ENCODE results near the gene ABHD16A. TPM values are rescaled to one million over a fixed set of nuclear protein-coding genes. Genes with fewer than 3 reads are reported as not detected.

ABHD16A gene
- total and polyA plus RNA-seq, 2 of the 13 experiments (the other 11 are each of a cell fraction or from before 2014, with no cell fraction given) = 43.5 to 45.4 TPM

GRCh38 chr6:31683591-31683990 lies 19.5 kb downstream of the ABHD16A start:
- H3K36me3 ChIP-seq (replicated peaks in 1 of 2; ENCODE audit: control insufficient read depth in 1 of 2, insufficient read depth in 2 of 2, low read length in 2 of 2) = peaks cover 17% of the 10 kb centered on the region in 2 experiments; a peak in 4 of 5 replicates
- no TSS peak for BruUV-seq (replicated peaks)
- no peaks in the 10 kb centered on the region for H3K9me3 ChIP-seq (ENCODE audit: low read length)
- no peak overlapping the region for H2AFZ ChIP-seq (ENCODE audit: low read length)
- H4K20me1 ChIP-seq (ENCODE audit: insufficient read depth, low read length) = no peaks in the 10 kb centered on the region
- WGBS (ENCODE audit: low lambda C conversion rate) = 92% methylated on average over 12 of the region's 13 CpGs
- no peak for DNase-seq (ENCODE audit: low spot score)
- CTCF ChIA-PET (ENCODE audit: low intra/inter-chr PET ratio, low total read pairs) = interaction anchor here (3.9 kb wide), 1 partner anchor 86 kb away, joined by 30 read pairs; no protein-coding TSS in a partner anchor
- H3K79me2 ChIP-seq (ENCODE audit: insufficient read depth, low read length) = no peaks in the 10 kb centered on the region
- H3K4me1 ChIP-seq (ENCODE audit: insufficient read depth, low read length) = peaks cover 26% of the 10 kb centered on the region
- H3K27ac ChIP-seq (ENCODE audit: extremely low read length, insufficient read depth, low read length) = no peak overlapping the region
- TF ChIP-seq DPF2 (CRISPR knock-in tag; IDR thresholded peaks at IDR 0.05; ENCODE audit: borderline replicate concordance, low read depth) = no peak
- no peak for TF ChIP-seq YEATS4 (CRISPR knock-in tag; IDR thresholded peaks at IDR 0.05; ENCODE audit: borderline replicate concordance)
- no peak for TF ChIP-seq TBL1XR1 (IDR thresholded peaks at IDR 0.05; ENCODE audit: borderline replicate concordance, low read length, partially characterized antibody)
- TF ChIP-seq ZNF724P (CRISPR knock-in tag; IDR thresholded peaks at IDR 0.05; ENCODE audit: borderline replicate concordance) = no peak
- TF ChIP-seq ZFX (CRISPR knock-in tag; IDR thresholded peaks at IDR 0.05; ENCODE audit: low read depth) = no peak
- no peak for TF ChIP-seq MLX (CRISPR knock-in tag; IDR thresholded peaks at IDR 0.05)
- no peak for TF ChIP-seq ZNF891 (CRISPR knock-in tag; IDR thresholded peaks at IDR 0.05)
- no peak for TF ChIP-seq MYC (CRISPR knock-in tag; IDR thresholded peaks at IDR 0.05; ENCODE audit: borderline replicate concordance)
- FAIRE-seq = no peak
- H3K4me3 ChIP-seq (replicated peaks in 1 of 3; ENCODE audit: insufficient read depth in 1 of 3, low read depth in 2 of 3, low read length in 3 of 3) = no peak overlapping the region
- in situ Hi-C loops (cut with HindIII; ENCODE audit: extremely low pct_ligation_motif_present, low pct_unique_long_range_greater_than_20kb) = loop anchor here (5.0 kb wide), 1 partner anchor 84 kb away; no protein-coding TSS in a partner anchor
- ATAC-seq = peak; percentile 4; the same call in 2 of the 3 replicates
- POLR2A ChIA-PET = interaction anchor here (1.4 to 3.2 kb wide), 5 partner anchors 18 to 147 kb away, joined by 3 to 14 read pairs (median 6); partner anchors contain the start of genes BAG6, CSNK2B and GPANK1
- H3K4me2 ChIP-seq (ENCODE audit: low read depth, low read length) = peak overlapping the region; percentile 82; the same call in 1 of the 2 replicates
- intact Hi-C loops (cut with micrococcal nuclease; ENCODE audit: unreplicated experiment) = loop anchor here (5.0 kb wide), 1 partner anchor 34 kb away; the partner anchor contains the start of gene LY6G6D
- H3K9ac ChIP-seq (ENCODE audit: insufficient read depth, low read depth, low read length) = no peak overlapping the region
- H3K27me3 ChIP-seq (ENCODE audit: control insufficient read depth in 1 of 2, insufficient read depth in 2 of 2, low read length in 2 of 2) = no peaks in the 10 kb centered on the region
